ENCODE results near the gene PORCN. TPM values are rescaled to one million over a fixed set of nuclear protein-coding genes. Genes with fewer than 3 reads are reported as not detected.
A peak's percentile ranks its signal among the peaks of the same experiment; 100 is the strongest.

PORCN gene
- polyA plus RNA-seq, 1 donor from 2014 or later: 11.9 TPM

GRCh38 chrX:48472851-48473703, 35.7 kb upstream of the PORCN start:
- peaks cover 5% of the 10 kb centered on the region for H3K36me3 Mint-ChIP-seq
- H3K9me3 Mint-ChIP-seq: no peaks in the 10 kb centered on the region
- no peak overlapping the region for H3K27ac Mint-ChIP-seq
- no peak overlapping the region for H3K4me3 Mint-ChIP-seq
- H3K4me1 Mint-ChIP-seq: peaks cover 4 to 18% (median 15%) of the 10 kb centered on the region in 3 donors
- peaks cover 2% of the 10 kb centered on the region for H3K27me3 Mint-ChIP-seq

- Mint-ChIP-seq H3K36me3 (peaks cover 5% of the 10 kb centered on the region), H3K4me3 (no peak overlapping the region), H3K9me3 (no peaks in the 10 kb centered on the region), H3K4me1 (peaks cover 4 to 18% (median 17%) of the 10 kb centered on the region in 3 donors), H3K27ac (no peak overlapping the region), H3K27me3 (peaks cover 2% of the 10 kb centered on the region)
Measured at GRCh38 chrX:48473704-48473990, 35.1 kb upstream of the PORCN start.

- H3K27ac Mint-ChIP-seq: no peak overlapping the region
- peaks cover 5% of the 10 kb centered on the region for H3K36me3 Mint-ChIP-seq
- H3K27me3 Mint-ChIP-seq: peaks cover 2% of the 10 kb centered on the region
- peaks cover 4 to 18% (median 18%) of the 10 kb centered on the region in 3 donors for H3K4me1 Mint-ChIP-seq
- H3K4me3 Mint-ChIP-seq: peak overlapping the region in 1 of 4 donors; percentile 49
- no peaks in the 10 kb centered on the region for H3K9me3 Mint-ChIP-seq
Measured at GRCh38 chrX:48474127-48474526, 34.7 kb upstream of the PORCN start.

- H3K27ac Mint-ChIP-seq: peak overlapping the region in 1 of 3 donors; percentile 57
- H3K27me3 Mint-ChIP-seq: peaks cover 2% of the 10 kb centered on the region
- H3K4me3 Mint-ChIP-seq: peak overlapping the region in 1 of 4 donors; percentile 83
- peaks cover 4 to 16% (median 15%) of the 10 kb centered on the region in 3 donors for H3K4me1 Mint-ChIP-seq
- peaks cover 4% of the 10 kb centered on the region for H3K36me3 Mint-ChIP-seq
- no peaks in the 10 kb centered on the region for H3K9me3 Mint-ChIP-seq
Measured at GRCh38 chrX:48474581-48474980, 34.2 kb upstream of the PORCN start.

- no peaks in the 10 kb centered on the region for H3K9me3 Mint-ChIP-seq
- peaks cover 4 to 16% (median 14%) of the 10 kb centered on the region in 3 donors for H3K4me1 Mint-ChIP-seq
- peaks cover 6% of the 10 kb centered on the region for H3K36me3 Mint-ChIP-seq
- H3K27me3 Mint-ChIP-seq: peaks cover 2% of the 10 kb centered on the region
- peak overlapping the region; percentile 23 to 95 (median 93) for H3K27ac Mint-ChIP-seq
- peak overlapping the region; percentile 83 to 93 (median 88) for H3K4me3 Mint-ChIP-seq
Measured at GRCh38 chrX:48475296-48475695, 33.5 kb upstream of the PORCN start.

- Mint-ChIP-seq H3K36me3 (peaks cover 6% of the 10 kb centered on the region), H3K27ac (peak within 1 kb of the TSS; percentile 23 to 95 (median 93)), H3K9me3 (no peaks in the 10 kb centered on the region), H3K4me1 (peaks cover 4 to 16% (median 14%) of the 10 kb centered on the region in 3 donors), H3K27me3 (peaks cover 2% of the 10 kb centered on the region), H3K4me3 (peak within 1 kb of the TSS; percentile 83 to 93 (median 88))
Measured at GRCh38 chrX:48475774-48476577, 32.8 kb upstream of the PORCN start, which contains the start of gene FTSJ1. TSS of gene FTSJ1 (plus strand) at chrX:48476199. CDS start at chrX:48478048, 1,849 bp downstream.

- Mint-ChIP-seq H3K4me3 (peak overlapping the region; percentile 83 to 93 (median 88)), H3K4me1 (peaks cover 4 to 16% (median 14%) of the 10 kb centered on the region in 3 donors), H3K27me3 (peaks cover 2% of the 10 kb centered on the region), H3K27ac (peak overlapping the region in 2 of 3 donors; percentile 10 to 95), H3K9me3 (no peaks in the 10 kb centered on the region), H3K36me3 (peaks cover 6% of the 10 kb centered on the region)
Measured at GRCh38 chrX:48476919-48477318, 31.9 kb upstream of the PORCN start.

- H3K9me3 Mint-ChIP-seq: no peaks in the 10 kb centered on the region
- peaks cover 4 to 16% (median 14%) of the 10 kb centered on the region in 3 donors for H3K4me1 Mint-ChIP-seq
- H3K4me3 Mint-ChIP-seq: peak overlapping the region in 1 of 4 donors; percentile 38
- peak overlapping the region; percentile 46 to 87 (median 54) for H3K27ac Mint-ChIP-seq
- peaks cover 2% of the 10 kb centered on the region for H3K27me3 Mint-ChIP-seq
- peaks cover 6% of the 10 kb centered on the region for H3K36me3 Mint-ChIP-seq
Measured at GRCh38 chrX:48477960-48478755, 30.6 kb upstream of the PORCN start.

- no peaks in the 10 kb centered on the region for H3K9me3 Mint-ChIP-seq
- H3K36me3 Mint-ChIP-seq: peaks cover 6% of the 10 kb centered on the region
- peak overlapping the region in 1 of 3 donors; percentile 54 for H3K27ac Mint-ChIP-seq
- peaks cover 4 to 16% (median 14%) of the 10 kb centered on the region in 3 donors for H3K4me1 Mint-ChIP-seq
- H3K4me3 Mint-ChIP-seq: peak overlapping the region in 1 of 4 donors; percentile 38
- H3K27me3 Mint-ChIP-seq: no peaks in the 10 kb centered on the region
Measured at GRCh38 chrX:48478806-48479205, 30.0 kb upstream of the PORCN start.

GRCh38 chrX:48480142-48480541, 28.6 kb upstream of the PORCN start:
- Mint-ChIP-seq H3K4me3 (no peak overlapping the region), H3K4me1 (peaks cover 4 to 13% (median 13%) of the 10 kb centered on the region in 3 donors), H3K27ac (no peak overlapping the region), H3K27me3 (no peaks in the 10 kb centered on the region), H3K9me3 (no peaks in the 10 kb centered on the region), H3K36me3 (peaks cover 6% of the 10 kb centered on the region)

GRCh38 chrX:48480583-48480982, 28.2 kb upstream of the PORCN start:
- H3K4me1 Mint-ChIP-seq: peaks cover 3 to 11% (median 11%) of the 10 kb centered on the region in 3 donors
- no peaks in the 10 kb centered on the region for H3K27me3 Mint-ChIP-seq
- H3K27ac Mint-ChIP-seq: no peak overlapping the region
- no peak overlapping the region for H3K4me3 Mint-ChIP-seq
- no peaks in the 10 kb centered on the region for H3K9me3 Mint-ChIP-seq
- peaks cover 6% of the 10 kb centered on the region for H3K36me3 Mint-ChIP-seq

- H3K9me3 Mint-ChIP-seq: no peaks in the 10 kb centered on the region
- H3K27me3 Mint-ChIP-seq: no peaks in the 10 kb centered on the region
- no peak overlapping the region for H3K4me3 Mint-ChIP-seq
- peaks cover 0 to 4% (median 1%) of the 10 kb centered on the region in 3 donors for H3K4me1 Mint-ChIP-seq
- peaks cover 4% of the 10 kb centered on the region for H3K36me3 Mint-ChIP-seq
- H3K27ac Mint-ChIP-seq: no peak overlapping the region
Measured at GRCh38 chrX:48482526-48482925, 26.3 kb upstream of the PORCN start.

GRCh38 chrX:48487362-48487798, 21.4 kb upstream of the PORCN start:
- Mint-ChIP-seq H3K27me3 (peaks cover 4% of the 10 kb centered on the region), H3K36me3 (no peaks in the 10 kb centered on the region), H3K27ac (no peak overlapping the region), H3K4me1 (no peaks in the 10 kb centered on the region), H3K9me3 (no peaks in the 10 kb centered on the region), H3K4me3 (no peak overlapping the region)

- Mint-ChIP-seq H3K27ac (no peak overlapping the region), H3K27me3 (peaks cover 4% of the 10 kb centered on the region), H3K36me3 (no peaks in the 10 kb centered on the region), H3K9me3 (no peaks in the 10 kb centered on the region), H3K4me1 (no peaks in the 10 kb centered on the region), H3K4me3 (no peak overlapping the region)
Measured at GRCh38 chrX:48488034-48488433, 20.8 kb upstream of the PORCN start.
